CD4-positive, alpha-beta T cell (primary cell): ENCODE measurements around the gene SCRT2. TPM values are rescaled to one million over a fixed set of nuclear protein-coding genes. Genes with fewer than 3 reads are reported as not detected.

Experiments
- ATAC-seq: fragments of 200-7000 bp; cut with Tn5 transposase; one replicate; pipeline ENCODE4 v1.10.0; 2022; ENCODE audit warnings: mild to moderate bottlenecking; ENCODE audit not compliant: poor library complexity
- CTCF ChIA-PET: fragments of 350-600 bp; sonication (Branson Sonifier 250); formaldehyde crosslinking; loops from one replicate; lab custom pipeline; 2021; ENCODE audit warnings: antibody characterized with exemption, inconsistent platforms; lab: Charles Lee
- POLR2A ChIA-PET: fragments of 350-600 bp; sonication (Branson Sonifier 250); formaldehyde crosslinking; loops from one replicate; lab custom pipeline; 2021; ENCODE audit warnings: antibody characterized with exemption, inconsistent platforms; lab: Charles Lee
- DNase-seq, 14 experiments: peaks; one replicate each; pipeline ENCODE4 v3.0.0-alpha.2; 2013 to 2020; ENCODE audit warnings: mixed read lengths in 2 of 14
- H3K27ac ChIP-seq, 2 donors: one replicate each; pipeline versions ENCODE4 v1.5.1 to v1.7.0; 2013; ENCODE audit warnings: low read length in 2 of 2, low read depth in 1 of 2, mild to moderate bottlenecking in 1 of 2
- H3K27me3 ChIP-seq, 2 experiments: 1 replicate in 1 of 2; 2 replicates in 1 of 2; pipeline versions ENCODE4 v1.6.1 to v1.7.0; 2013; ENCODE audit warnings: low read length in 2 of 2, control low read depth in 1 of 2, mild to moderate bottlenecking in 1 of 2, moderate library complexity in 1 of 2; ENCODE audit not compliant: insufficient read depth in 2 of 2, control insufficient read depth in 1 of 2
- H3K36me3 ChIP-seq: one replicate; pipeline ENCODE4 v1.6.1; 2013; ENCODE audit warnings: low read length, control low read depth; ENCODE audit not compliant: insufficient read depth
- H3K4me1 ChIP-seq: one replicate; pipeline ENCODE4 v1.6.1; 2013; ENCODE audit warnings: low read length, control low read depth; ENCODE audit not compliant: insufficient read depth
- H3K4me3 ChIP-seq: one replicate; pipeline ENCODE4 v1.5.1; 2013; ENCODE audit warnings: mild to moderate bottlenecking, low read length, moderate library complexity
- H3K9me3 ChIP-seq, 2 experiments: 1 replicate in 1 of 2; 2 replicates in 1 of 2; pipeline versions ENCODE4 v1.6.1 to v1.7.0; 2013; ENCODE audit warnings: low read length in 2 of 2, mild to moderate bottlenecking in 2 of 2, control low read depth in 1 of 2, moderate library complexity in 1 of 2; ENCODE audit not compliant: control insufficient read depth in 1 of 2, insufficient read depth in 1 of 2
- H3K27ac Mint-ChIP-seq: one replicate; pipeline ENCODE4 v1.8.0; 2020; ENCODE audit warnings: mixed read lengths
- H3K27me3 Mint-ChIP-seq: one replicate; pipeline ENCODE4 v1.8.0; 2021; ENCODE audit warnings: mixed read lengths
- H3K36me3 Mint-ChIP-seq: one replicate; pipeline ENCODE4 v1.8.0; 2021; ENCODE audit warnings: low read depth, mixed read lengths
- H3K4me1 Mint-ChIP-seq: one replicate; pipeline ENCODE4 v1.8.0; 2021; ENCODE audit warnings: low read depth, mixed read lengths
- H3K4me3 Mint-ChIP-seq: one replicate; pipeline ENCODE4 v1.8.0; 2020; ENCODE audit warnings: mild to moderate bottlenecking, mixed read lengths
- H3K9me3 Mint-ChIP-seq: one replicate; pipeline ENCODE4 v1.8.0; 2020; ENCODE audit warnings: mixed read lengths
- CTCF ChIP-seq: fragments of 200-600 bp; IDR thresholded peaks from one replicate; pipeline ENCODE4 v1.8.0; 2022; ENCODE audit warnings: antibody characterized with exemption, mild to moderate bottlenecking
- intact Hi-C, 2 experiments: fragments of 100-400 bp; cut with DNase I in 1 of 2; cut with micrococcal nuclease in 1 of 2; formaldehyde crosslinking; loops; one replicate each; pipeline versions ENCODE4 v1.15.1 to v1.9.0; 2023 to 2025; cut with DNase I, micrococcal nuclease
- total RNA-seq, 174 experiments: library from RNA in 2 of 174; stranded (reverse) in 2 of 174; gene quantifications; one replicate each; pipeline ENCODE4 v1.2.3 and lab custom pipeline; 2021 to 2026

The SCRT2 gene
- total RNA-seq, 2 experiments from 2014 or later: not detected

- Mint-ChIP-seq H3K4me3 (peak overlapping the region; percentile 86), H3K36me3 (peaks cover 6% of the 10 kb centered on the region), H3K4me1 (peaks cover 34% of the 10 kb centered on the region), H3K27ac (no peak overlapping the region), H3K27me3 (peaks cover 29% of the 10 kb centered on the region), H3K9me3 (no peaks in the 10 kb centered on the region)
- H3K36me3 ChIP-seq: no peaks in the 10 kb centered on the region
- DNase-seq: no peak
- H3K4me3 ChIP-seq: peak overlapping the region; percentile 62
- no peak for TF ChIP-seq CTCF
- ChIA-PET CTCF (interaction anchor here (1.5 to 3.1 kb wide), 2 partner anchors 8 to 14 kb away, joined by 5 to 10 read pairs; no protein-coding TSS in a partner anchor), POLR2A (no interaction called here)
- no peak overlapping the region for H3K27ac ChIP-seq
- H3K9me3 ChIP-seq: no peaks in the 10 kb centered on the region
- peaks cover 23% of the 10 kb centered on the region for H3K4me1 ChIP-seq
- intact Hi-C loops: loop anchor here in 1 of 2 experiments (5.0 kb wide), 1 partner anchor 178 kb away; the partner anchor contains the start of gene FAM110A
- ATAC-seq: no peak
- peaks cover 2 to 13% of the 10 kb centered on the region in 2 experiments for H3K27me3 ChIP-seq
Measured at GRCh38 chr20:653590-654416, 21.8 kb downstream of the SCRT2 start.

GRCh38 chr20:653110-653589 lies 22.5 kb downstream of the SCRT2 start, which contains the start of gene SRXN1:
Gene SRXN1, minus strand, starts transcription at chr20:653200. Its CDS starts 15 bp downstream, at chr20:653185.
- Histone ChIP-seq H3K9me3 (peaks cover 0 to 3% of the 10 kb centered on the region in 2 experiments), H3K4me3 (peak within 1 kb of the TSS; percentile 62), H3K27me3 (peaks cover 0 to 7% of the 10 kb centered on the region in 2 experiments), H3K27ac (peak within 1 kb of the TSS in 1 of 2 donors; percentile 4), H3K4me1 (peaks cover 23% of the 10 kb centered on the region), H3K36me3 (peaks cover 6% of the 10 kb centered on the region)
- peaks cover 8% of the 10 kb centered on the region for H3K36me3 Mint-ChIP-seq
- TF ChIP-seq CTCF: peak; percentile 40
- H3K4me1 Mint-ChIP-seq: peaks cover 34% of the 10 kb centered on the region
- ChIA-PET POLR2A (no interaction called here), CTCF (interaction anchor here (1.0 to 3.1 kb wide), 4 partner anchors 8 to 23 kb away, joined by 3 to 10 read pairs (median 4); no protein-coding TSS in a partner anchor)
- H3K27me3 Mint-ChIP-seq: peaks cover 22% of the 10 kb centered on the region
- ATAC-seq (peak; percentile 87), DNase-seq (peak; percentile 53 to 89 (median 71))
- peak within 1 kb of the TSS; percentile 4 for H3K27ac Mint-ChIP-seq
- no peaks in the 10 kb centered on the region for H3K9me3 Mint-ChIP-seq
- intact Hi-C loops: loop anchor here in 1 of 2 experiments (5.0 kb wide), 1 partner anchor 179 kb away; the partner anchor contains the start of gene FAM110A
- H3K4me3 Mint-ChIP-seq: peak within 1 kb of the TSS; percentile 86

- peaks cover 12% of the 10 kb centered on the region for H3K36me3 Mint-ChIP-seq
- Histone ChIP-seq H3K4me1 (peaks cover 23% of the 10 kb centered on the region), H3K36me3 (peaks cover 11% of the 10 kb centered on the region), H3K27me3 (peaks cover 0 to 4% of the 10 kb centered on the region in 2 experiments), H3K27ac (peak overlapping the region in 1 of 2 donors; percentile 4), H3K9me3 (peaks cover 0 to 3% of the 10 kb centered on the region in 2 experiments), H3K4me3 (peak overlapping the region; percentile 59)
- peak overlapping the region; percentile 84 for H3K4me3 Mint-ChIP-seq
- DNase-seq (peak in 1 of 14 experiments; percentile 8), ATAC-seq (peak; percentile 4)
- peaks cover 18% of the 10 kb centered on the region for H3K27me3 Mint-ChIP-seq
- peaks cover 34% of the 10 kb centered on the region for H3K4me1 Mint-ChIP-seq
- TF ChIP-seq CTCF: no peak
- ChIA-PET POLR2A (no interaction called here), CTCF (interaction anchor here (1.0 to 1.5 kb wide), 3 partner anchors 9 to 22 kb away, joined by 3 to 5 read pairs (median 3); no protein-coding TSS in a partner anchor)
- peak overlapping the region; percentile 4 for H3K27ac Mint-ChIP-seq
- intact Hi-C loops: loop anchor here in 1 of 2 experiments (5.0 kb wide), 1 partner anchor 180 kb away; the partner anchor contains the start of gene FAM110A
- no peaks in the 10 kb centered on the region for H3K9me3 Mint-ChIP-seq
Measured at GRCh38 chr20:652615-653109, 22.9 kb downstream of the SCRT2 start.
